Endothelial cell of umbilical vein (primary cell): Measurements from ENCODE around the gene MFGE8. TPM values are rescaled to one million over a fixed set of nuclear protein-coding genes. Genes with fewer than 3 reads are reported as not detected.

ENCODE experiments used
- BruUV-seq: library from RNA; stranded (reverse); fragments of 400-500 nt; replicated peaks from 2 replicates; lab custom pipeline; 2021; lab: Mats Ljungman, UMichigan
- CTCF ChIA-PET: fragments of 300-600, 350-600 bp; sonication (Branson Sonifier 250); formaldehyde crosslinking; loops from one replicate; lab custom pipeline; 2021; ENCODE audit warnings: antibody characterized with exemption, inconsistent platforms; lab: Charles Lee
- POLR2A ChIA-PET: fragments of 300-600, 350-600 bp; sonication (Branson Sonifier 250); formaldehyde crosslinking; loops from one replicate; lab custom pipeline; 2021; ENCODE audit warnings: antibody characterized with exemption, inconsistent platforms; lab: Charles Lee
- DNase-seq: peaks from one replicate; pipeline ENCODE4 v3.0.0-alpha.2; 2011; ENCODE audit warnings: low read depth, low spot score
- FAIRE-seq: peaks from 2 replicates; lab custom pipeline; 2011; peaks lifted over from hg19 to GRCh38; lab: Jason Lieb, UNC
- H2AFZ ChIP-seq: 2 replicates; pipeline ENCODE4 v1.6.0; 2012; ENCODE audit warnings: low read depth, low read length, control low read depth, inconsistent platforms
- H3K27ac ChIP-seq: 2 replicates; pipeline ENCODE4 v1.5.1; 2011; ENCODE audit warnings: low read depth, mild to moderate bottlenecking, control low read depth, low read length, moderate library complexity; ENCODE audit not compliant: insufficient read depth
- H3K27me3 ChIP-seq, 2 experiments: 2 replicates each; pipeline versions ENCODE4 v1.6.0 to v1.6.1; 2011; ENCODE audit warnings: low read length in 2 of 2, mixed read lengths in 1 of 2; ENCODE audit not compliant: control insufficient read depth in 2 of 2, insufficient read depth in 2 of 2
- H3K36me3 ChIP-seq, 2 experiments: 2 replicates in 1 of 2; 3 replicates in 1 of 2; pipeline ENCODE4 v1.5.1; 2011; ENCODE audit warnings: low read length in 2 of 2, mild to moderate bottlenecking in 1 of 2, moderate library complexity in 1 of 2; ENCODE audit not compliant: control insufficient read depth in 2 of 2, insufficient read depth in 2 of 2; ENCODE audit errors: extremely low read depth in 1 of 2
- H3K4me1 ChIP-seq: 3 replicates; pipeline ENCODE4 v1.5.1; 2011; ENCODE audit warnings: mild to moderate bottlenecking, low read length; ENCODE audit not compliant: control insufficient read depth, insufficient read depth; ENCODE audit errors: extremely low read depth
- H3K4me2 ChIP-seq: 2 replicates; pipeline ENCODE4 v1.6.1; 2011; ENCODE audit warnings: low read length, control low read depth, mixed read lengths; ENCODE audit not compliant: insufficient read depth
- H3K4me3 ChIP-seq, 3 experiments: fragments of 200-600 bp in 1 of 3; sonication (generic), shearing (Covaris generic) in 1 of 3; replicated peaks in 1 of 3; 2 replicates each; pipeline ENCODE4 v1.5.1; 2011 to 2016; ENCODE audit warnings: control low read depth in 3 of 3, low read length in 3 of 3, mild to moderate bottlenecking in 2 of 3, inconsistent platforms in 1 of 3, low read depth in 1 of 3, moderate library complexity in 1 of 3; ENCODE audit not compliant: insufficient read depth in 1 of 3
- H3K79me2 ChIP-seq: 2 replicates; pipeline ENCODE4 v1.6.0; 2012; ENCODE audit warnings: low read length, inconsistent platforms; ENCODE audit not compliant: control insufficient read depth, insufficient read depth
- H3K9ac ChIP-seq: replicated peaks from 2 replicates; pipeline ENCODE3; 2011; ENCODE audit warnings: low read length, control low read depth; ENCODE audit not compliant: insufficient read depth; ENCODE audit errors: extremely low read depth
- H3K9me1 ChIP-seq: replicated peaks from 3 replicates; pipeline ENCODE4 v1.6.0; 2011; ENCODE audit warnings: mild to moderate bottlenecking, low read length; ENCODE audit not compliant: control insufficient read depth, insufficient read depth; ENCODE audit errors: extremely low read depth
- H3K9me3 ChIP-seq: replicated peaks from 2 replicates; pipeline ENCODE4 v1.5.1; 2012; ENCODE audit warnings: low read length, inconsistent platforms; ENCODE audit not compliant: control insufficient read depth, insufficient read depth
- H4K20me1 ChIP-seq: replicated peaks from 2 replicates; pipeline ENCODE3; 2011; ENCODE audit warnings: mild to moderate bottlenecking, low read length; ENCODE audit not compliant: control insufficient read depth, insufficient read depth; ENCODE audit errors: extremely low read depth
- EZH2 ChIP-seq: IDR thresholded peaks from 2 replicates; pipeline ENCODE4 v1.6.1; 2012; ENCODE audit warnings: borderline replicate concordance, low read depth, mild to moderate bottlenecking, moderate library complexity, low read length, inconsistent platforms; ENCODE audit not compliant: severe bottlenecking
- FOS ChIP-seq: IDR thresholded peaks from 2 replicates; pipeline ENCODE4 v1.6.1; 2011; ENCODE audit warnings: mild to moderate bottlenecking, low read length, moderate library complexity, borderline replicate concordance; ENCODE audit not compliant: insufficient read depth
- GATA2 ChIP-seq: IDR thresholded peaks from 2 replicates; pipeline ENCODE4 v1.7.0; 2011; ENCODE audit warnings: low read depth, mild to moderate bottlenecking, moderate library complexity, mixed read lengths, low read length; ENCODE audit not compliant: insufficient read length, insufficient read depth
- JUN ChIP-seq: IDR thresholded peaks from 2 replicates; pipeline ENCODE4 v1.6.1; 2011; ENCODE audit warnings: borderline replicate concordance, low read depth; ENCODE audit not compliant: insufficient read length, insufficient read depth
- MYC ChIP-seq: IDR thresholded peaks from one replicate; pipeline ENCODE4 v1.6.1; 2011; ENCODE audit warnings: mild to moderate bottlenecking, low read depth, low read length
- POLR2A ChIP-seq: IDR thresholded peaks from 2 replicates; pipeline ENCODE4 v1.6.1; 2012; ENCODE audit warnings: low read depth, mild to moderate bottlenecking, control low read depth, low read length
- POLR2AphosphoS5 ChIP-seq: IDR thresholded peaks from 2 replicates; pipeline ENCODE4 v1.6.1; 2012; ENCODE audit warnings: low read depth, mild to moderate bottlenecking, control low read depth, low read length, moderate library complexity; ENCODE audit not compliant: insufficient read depth
- dilution Hi-C: fragments of 300-500 bp; cut with MboI; formaldehyde crosslinking; loops from one replicate; pipeline ENCODE4 v1.15.0; 2019; ENCODE audit warnings: low sequenced_read_pairs; ENCODE audit not compliant: extremely low pct_ligation_motif_present
- intact Hi-C: fragments of 100-400 bp; cut with micrococcal nuclease; formaldehyde crosslinking; loops from one replicate; pipeline ENCODE4 v1.10.0; 2022
- polyA plus RNA-seq, 4 experiments: library from polyadenylated mRNA; depleted of rRNA in 3 of 4; stranded (reverse) in 3 of 4; unstranded in 1 of 4; fragments of >200 nt; gene quantifications; 2 replicates each; pipeline versions ENCODE4 v1.2.1 to v1.2.3, GENCODE V29; 2011 to 2012; ENCODE audit warnings: missing spikeins in 1 of 4
- total RNA-seq: library from RNA; stranded (reverse); gene quantifications from 2 replicates; pipeline ENCODE4 v1.2.3, GENCODE V29; 2021
- TF ChIP-seq, protein P1 (sequence below): IDR thresholded peaks from 2 replicates; pipeline ENCODE4 v1.6.1; 2011; ENCODE audit not compliant: insufficient read depth, insufficient read length
- TF ChIP-seq, protein P2 (sequence below), 2 donors: IDR thresholded peaks; 1 replicate in 1 of 2; 2 replicates in 1 of 2; pipeline ENCODE4 v1.5.1; 2011; ENCODE audit warnings: low read length in 2 of 2, mild to moderate bottlenecking in 2 of 2, moderate library complexity in 2 of 2, control low read depth in 1 of 2, inconsistent platforms in 1 of 2, low read depth in 1 of 2; ENCODE audit not compliant: insufficient read depth in 1 of 2; ENCODE audit errors: extremely low read depth in 1 of 2

The MFGE8 gene
- total and polyA plus RNA-seq, 2 donors (not counting 3 experiments of a cell fraction or from before 2014, with no cell fraction given) = 108 to 117 TPM

DNA sequence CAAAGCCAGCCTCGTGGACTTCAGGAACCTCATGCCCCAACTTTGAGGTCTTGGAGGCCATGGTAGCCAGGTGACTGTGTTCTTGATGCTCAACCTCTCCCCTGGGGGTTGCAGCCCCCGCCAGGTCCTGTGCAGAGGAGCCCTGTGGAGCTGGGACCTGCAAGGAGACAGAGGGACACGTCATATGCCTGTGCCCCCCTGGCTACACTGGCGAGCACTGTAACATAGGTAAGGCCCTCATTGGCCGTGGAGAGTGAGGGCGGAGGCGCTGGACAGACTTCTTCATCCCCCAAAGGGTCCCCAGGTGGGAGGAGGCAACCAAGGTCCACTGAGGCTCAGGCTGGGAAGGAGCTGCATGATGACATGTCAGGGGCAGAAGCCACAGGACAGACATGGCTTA is 53.0 kb downstream of the MFGE8 start:
- H3K9me3 ChIP-seq = no peaks in the 10 kb centered on the region
- no TSS peak for BruUV-seq
- no peak for TF ChIP-seq GATA2
- TF ChIP-seq, protein P1, sequence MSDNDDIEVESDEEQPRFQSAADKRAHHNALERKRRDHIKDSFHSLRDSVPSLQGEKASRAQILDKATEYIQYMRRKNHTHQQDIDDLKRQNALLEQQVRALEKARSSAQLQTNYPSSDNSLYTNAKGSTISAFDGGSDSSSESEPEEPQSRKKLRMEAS = no peak
- no peak for TF ChIP-seq JUN
- TF ChIP-seq, protein P2, sequence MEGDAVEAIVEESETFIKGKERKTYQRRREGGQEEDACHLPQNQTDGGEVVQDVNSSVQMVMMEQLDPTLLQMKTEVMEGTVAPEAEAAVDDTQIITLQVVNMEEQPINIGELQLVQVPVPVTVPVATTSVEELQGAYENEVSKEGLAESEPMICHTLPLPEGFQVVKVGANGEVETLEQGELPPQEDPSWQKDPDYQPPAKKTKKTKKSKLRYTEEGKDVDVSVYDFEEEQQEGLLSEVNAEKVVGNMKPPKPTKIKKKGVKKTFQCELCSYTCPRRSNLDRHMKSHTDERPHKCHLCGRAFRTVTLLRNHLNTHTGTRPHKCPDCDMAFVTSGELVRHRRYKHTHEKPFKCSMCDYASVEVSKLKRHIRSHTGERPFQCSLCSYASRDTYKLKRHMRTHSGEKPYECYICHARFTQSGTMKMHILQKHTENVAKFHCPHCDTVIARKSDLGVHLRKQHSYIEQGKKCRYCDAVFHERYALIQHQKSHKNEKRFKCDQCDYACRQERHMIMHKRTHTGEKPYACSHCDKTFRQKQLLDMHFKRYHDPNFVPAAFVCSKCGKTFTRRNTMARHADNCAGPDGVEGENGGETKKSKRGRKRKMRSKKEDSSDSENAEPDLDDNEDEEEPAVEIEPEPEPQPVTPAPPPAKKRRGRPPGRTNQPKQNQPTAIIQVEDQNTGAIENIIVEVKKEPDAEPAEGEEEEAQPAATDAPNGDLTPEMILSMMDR (IDR thresholded peaks at IDR 0.05; ENCODE audit: extremely low read depth in 1 of 2, insufficient read depth in 1 of 2, low read depth in 1 of 2, low read length in 2 of 2) = no peak
- TF ChIP-seq EZH2 = no peak
- no peak for TF ChIP-seq MYC
- no peak for TF ChIP-seq POLR2A
- TF ChIP-seq POLR2AphosphoS5 = no peak
- no peak for TF ChIP-seq FOS
- FAIRE-seq = no peak
- H3K27me3 ChIP-seq = no peaks in the 10 kb centered on the region
- intact Hi-C loops = no loop called here
- peaks cover 6% of the 10 kb centered on the region for H3K4me1 ChIP-seq
- H3K9me1 ChIP-seq = no peaks in the 10 kb centered on the region
- ChIA-PET CTCF (interaction anchor here (1.9 kb wide), 1 partner anchor 19 kb away, joined by 6 read pairs; no protein-coding TSS in a partner anchor), POLR2A (no interaction called here)
- H3K79me2 ChIP-seq = no peaks in the 10 kb centered on the region
- no peaks in the 10 kb centered on the region for H4K20me1 ChIP-seq
- no peak for DNase-seq
- H3K4me2 ChIP-seq = no peak overlapping the region
- dilution Hi-C loops = no loop called here
- no peak overlapping the region for H3K9ac ChIP-seq
- H3K4me3 ChIP-seq = no peak overlapping the region
- no peaks in the 10 kb centered on the region for H3K36me3 ChIP-seq
- no peak overlapping the region for H3K27ac ChIP-seq
- H2AFZ ChIP-seq = no peak overlapping the region
